Measurements from ENCODE around the gene WDFY2.

The WDFY2 gene

DNA sequence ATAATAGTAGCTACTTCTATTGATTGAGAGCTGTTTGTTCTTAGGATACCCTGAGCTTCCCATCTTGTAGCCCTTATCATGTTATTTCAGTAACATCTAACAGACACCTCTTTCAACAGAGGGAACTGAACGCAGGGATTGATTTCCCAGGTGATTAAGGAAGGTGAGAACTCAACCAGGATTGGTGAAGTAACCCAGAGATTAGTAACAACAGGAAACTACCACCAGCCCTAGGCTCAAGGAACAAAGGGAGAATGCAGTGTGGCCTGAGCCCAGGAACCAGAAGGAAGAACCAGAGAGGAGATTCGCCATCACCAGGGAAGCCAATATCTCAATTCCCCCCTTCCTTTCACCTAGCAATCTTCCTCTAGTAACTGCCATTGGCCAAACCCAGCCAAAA, 211.2 kb downstream of the WDFY2 start:
- intact Hi-C loops (cut with DNase I) = no loop called here
- no peak for DNase-seq

DNA sequence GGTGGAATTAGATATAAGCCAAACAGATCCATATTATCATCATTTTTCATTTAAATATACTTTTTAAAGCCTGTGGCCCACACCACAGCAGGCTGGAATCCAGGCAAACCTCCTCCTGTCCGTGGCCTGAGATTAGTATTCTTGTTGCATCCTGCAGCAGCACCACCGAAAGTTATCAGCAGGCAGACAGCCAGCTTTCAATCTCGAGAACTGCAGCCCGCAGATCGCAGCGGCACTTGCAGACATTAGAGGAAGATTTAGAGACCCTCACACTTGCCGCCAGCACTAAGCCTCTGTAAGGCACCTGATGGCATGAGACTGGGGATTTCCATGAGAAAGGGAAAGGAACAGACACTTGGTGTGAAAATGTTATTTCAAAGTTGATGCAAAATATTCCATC, 212.3 kb downstream of the WDFY2 start:
- intact Hi-C loops (cut with DNase I) = no loop called here
- DNase-seq = no peak

DNA sequence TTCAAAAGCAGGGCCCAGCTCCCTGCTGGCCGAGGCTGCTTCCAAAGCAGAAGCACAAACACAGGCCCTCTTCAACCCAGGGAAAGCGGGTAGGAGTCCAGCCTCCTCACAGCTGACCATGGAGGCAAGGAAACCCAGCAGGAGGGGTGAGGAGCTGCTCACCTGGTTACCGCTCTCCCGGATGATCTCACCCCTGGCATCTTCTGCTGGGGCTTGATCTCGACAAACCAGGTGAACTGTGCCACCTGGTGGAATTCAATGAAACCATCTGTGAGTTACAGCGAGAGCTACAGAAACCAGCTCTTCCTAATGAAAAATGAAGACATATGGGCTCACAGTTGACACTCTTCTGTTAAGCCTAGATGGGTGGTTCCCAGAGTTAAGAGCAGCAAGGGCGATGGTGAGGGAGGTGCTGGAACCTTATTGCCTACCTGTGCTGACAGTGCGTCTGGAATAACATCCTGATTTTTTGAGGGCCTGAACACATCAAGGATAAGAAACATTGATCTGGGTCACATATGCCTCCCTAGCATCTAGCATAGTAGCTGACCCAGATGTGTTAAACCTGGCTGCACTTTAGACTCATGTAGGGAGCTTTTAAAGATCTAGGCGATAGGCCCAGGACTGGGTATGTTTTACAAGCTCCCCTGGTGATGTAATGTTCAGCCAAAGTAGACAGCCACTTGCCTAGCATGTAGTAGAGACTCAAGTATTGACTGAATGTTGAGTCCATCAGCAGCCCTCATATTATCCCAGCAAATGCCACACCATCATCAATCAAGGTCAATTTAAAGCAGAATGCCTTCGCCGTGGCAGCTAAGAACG, 213.6 kb downstream of the WDFY2 start:
- intact Hi-C loops (cut with DNase I) = no loop called here
- peak in 35 of 42 donors; percentile 39 to 89 (median 68) for DNase-seq

DNA sequence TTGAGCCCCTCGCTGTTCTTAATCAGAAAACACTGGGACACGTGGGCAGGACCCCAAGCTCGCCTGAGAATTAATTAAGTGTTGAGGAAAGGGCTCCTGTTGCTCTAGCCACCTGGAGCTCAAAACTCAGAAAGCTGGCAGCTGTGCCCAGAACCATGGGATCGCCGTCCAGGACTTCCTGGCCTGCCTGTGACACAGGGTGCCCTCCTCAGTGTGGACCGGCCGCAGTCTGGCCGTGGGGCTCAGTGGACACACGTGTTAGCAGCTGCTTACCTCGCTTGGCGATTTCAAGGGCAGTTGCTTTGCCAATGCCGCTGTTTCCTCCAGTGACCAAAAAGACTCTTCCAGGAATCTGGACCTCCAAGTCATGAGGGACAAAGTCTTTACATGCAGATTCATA, 215.0 kb downstream of the WDFY2 start:
- intact Hi-C loops (cut with DNase I) = no loop called here
- no peak for DNase-seq

DNA sequence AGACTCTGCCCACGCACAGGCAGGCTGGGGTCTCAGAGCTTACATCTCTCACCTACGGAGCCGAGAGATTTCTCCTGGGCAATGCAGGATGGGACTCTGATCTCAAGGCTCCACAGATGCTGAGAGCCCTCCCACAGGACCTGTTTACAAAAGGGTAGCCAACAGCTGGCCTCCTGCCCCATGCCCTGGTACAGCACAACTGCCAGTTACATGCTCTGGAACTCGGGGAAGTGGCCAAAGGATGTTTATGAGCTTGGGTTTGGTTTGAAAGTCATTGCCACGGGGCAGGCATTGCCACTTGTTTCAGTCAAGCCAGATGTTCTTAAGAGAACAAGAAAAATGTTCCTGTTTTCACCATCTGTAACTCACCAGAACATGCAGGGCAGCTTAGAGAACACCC, 216.2 kb downstream of the WDFY2 start:
- peak in 1 of 42 donors; percentile 35 for DNase-seq

DNA sequence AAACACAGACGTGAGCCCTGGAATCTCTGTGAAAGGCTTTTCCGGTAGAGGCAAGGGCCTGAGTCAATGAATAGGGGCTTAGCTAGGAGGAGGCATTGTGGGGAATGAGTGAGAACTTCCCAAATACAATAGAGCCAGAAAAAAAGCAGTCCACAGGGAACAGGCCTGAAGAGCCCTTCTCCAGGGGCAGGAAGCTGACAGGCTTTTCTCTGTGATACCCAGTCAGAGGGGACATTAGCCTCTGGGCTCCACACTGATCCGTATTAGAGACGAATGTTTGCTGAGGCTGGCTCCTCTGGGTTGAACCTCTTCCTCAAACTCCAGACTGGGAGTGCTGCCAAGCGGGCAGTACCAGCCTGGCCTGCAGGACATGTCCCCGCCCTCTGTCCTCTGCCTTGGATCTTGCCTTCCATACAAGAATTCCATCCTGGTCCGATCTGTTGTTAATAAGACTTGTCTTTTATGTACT, 217.4 kb downstream of the WDFY2 start:
- intact Hi-C loops (cut with DNase I) = loop anchor here (5.0 kb wide), 2 partner anchors 219 to 349 kb away; partner anchors contain the start of genes INTS6 and WDFY2
- DNase-seq = peak; percentile 55 to 89 (median 79)

More for the DNA sequence above, 216.2 kb downstream of the WDFY2 start:
- intact Hi-C loops (cut with DNase I) = loop anchor here (5.0 kb wide), 2 partner anchors 218 to 348 kb away; partner anchors contain the start of genes INTS6 and WDFY2

DNA sequence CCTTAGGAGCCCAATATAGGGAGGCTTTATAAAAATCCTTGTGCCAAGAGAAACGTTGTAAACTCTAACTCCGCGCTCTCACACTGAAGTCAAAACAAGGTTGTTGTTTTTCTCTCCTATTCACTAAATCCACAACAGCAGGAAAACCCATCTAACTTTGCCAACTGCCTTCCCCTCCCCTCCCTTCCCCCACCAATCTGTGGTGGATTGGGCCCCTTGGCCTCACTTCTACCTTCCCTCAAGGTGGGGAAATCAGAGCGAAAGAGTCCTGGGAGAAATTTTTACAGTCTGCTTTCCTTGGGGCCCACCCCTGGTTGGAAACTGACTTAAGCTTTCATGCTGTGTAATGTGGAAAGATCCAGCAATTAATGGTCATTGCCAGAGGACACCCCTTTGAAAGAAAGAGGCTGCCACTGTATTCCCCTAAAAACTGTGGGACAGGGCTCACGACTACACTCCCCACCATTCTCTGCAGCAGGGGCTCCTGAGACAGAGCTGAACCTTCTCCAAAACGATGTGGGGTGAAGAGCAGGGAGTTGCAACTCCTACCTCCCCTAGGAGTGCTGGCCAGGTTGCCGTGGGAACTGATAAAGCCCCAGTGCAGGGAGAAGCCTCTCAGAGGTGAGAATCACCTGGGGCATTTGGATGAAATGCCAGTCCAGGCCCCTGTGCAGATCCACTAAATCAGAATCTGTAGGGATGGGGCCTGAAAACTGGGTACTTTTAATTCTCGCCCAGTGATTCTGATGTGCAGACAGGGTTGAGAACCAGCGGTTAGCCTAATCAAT, 218.6 kb downstream of the WDFY2 start:
- intact Hi-C loops (cut with DNase I) = loop anchor here (5.0 kb wide), 2 partner anchors 221 to 351 kb away; partner anchors contain the start of genes INTS6 and WDFY2

DNA sequence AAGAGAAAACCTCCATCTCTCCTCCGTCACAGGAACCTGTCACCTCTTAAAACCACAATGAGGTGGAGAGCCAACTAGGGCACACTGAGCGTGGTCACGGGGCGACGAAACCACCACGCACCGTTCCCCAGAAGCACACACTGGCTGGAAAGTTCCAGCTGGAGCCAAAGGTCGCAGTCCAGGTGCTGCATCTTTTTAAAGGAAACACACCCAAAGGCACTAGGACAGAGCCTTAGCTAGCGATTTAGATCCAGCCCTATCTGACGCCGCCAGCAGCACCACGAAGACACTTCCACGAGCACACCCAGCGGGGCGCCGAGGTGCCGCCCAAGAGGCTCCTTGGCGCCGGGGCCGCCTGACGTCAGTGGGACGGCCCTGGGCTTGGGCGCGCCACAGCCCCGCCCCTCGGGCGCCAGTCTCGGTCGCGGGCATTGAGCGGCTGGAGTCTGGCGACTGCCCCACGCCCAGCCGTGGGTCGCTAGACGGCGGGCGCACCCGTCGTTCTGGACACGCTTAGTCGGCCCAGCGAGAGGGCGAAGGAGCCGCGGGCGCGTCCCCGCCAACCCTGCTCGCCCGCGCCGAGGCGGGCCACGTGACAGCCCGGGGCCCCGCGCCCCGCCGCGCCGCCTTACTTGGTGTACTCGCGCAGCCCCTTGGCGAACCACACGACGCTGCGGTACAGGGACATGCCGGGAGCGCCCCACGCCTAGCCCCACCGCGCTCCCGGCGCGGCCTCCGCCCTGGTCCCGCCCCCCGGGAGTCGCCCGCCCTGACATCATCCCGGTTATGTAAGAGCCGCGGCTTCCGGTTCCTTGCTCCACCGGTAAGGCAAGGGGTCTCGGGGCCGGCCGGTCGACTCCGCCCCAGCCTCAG, 219.4 kb downstream of the WDFY2 start, which contains the start of gene DHRS12:
Gene DHRS12, minus strand, starts transcription at position 742 of the 873 bp plus-strand sequence. CDS start 4,504 bp downstream, outside the sequence.
- intact Hi-C loops (cut with DNase I) = loop anchor here (5.0 kb wide), 2 partner anchors 221 to 351 kb away; partner anchors contain the start of genes INTS6 and WDFY2
- DNase-seq = peak; percentile 79 to 97 (median 93)

More for the DNA sequence above, 218.6 kb downstream of the WDFY2 start:
- peak in 1 of 42 donors; percentile 28 for DNase-seq

DNA sequence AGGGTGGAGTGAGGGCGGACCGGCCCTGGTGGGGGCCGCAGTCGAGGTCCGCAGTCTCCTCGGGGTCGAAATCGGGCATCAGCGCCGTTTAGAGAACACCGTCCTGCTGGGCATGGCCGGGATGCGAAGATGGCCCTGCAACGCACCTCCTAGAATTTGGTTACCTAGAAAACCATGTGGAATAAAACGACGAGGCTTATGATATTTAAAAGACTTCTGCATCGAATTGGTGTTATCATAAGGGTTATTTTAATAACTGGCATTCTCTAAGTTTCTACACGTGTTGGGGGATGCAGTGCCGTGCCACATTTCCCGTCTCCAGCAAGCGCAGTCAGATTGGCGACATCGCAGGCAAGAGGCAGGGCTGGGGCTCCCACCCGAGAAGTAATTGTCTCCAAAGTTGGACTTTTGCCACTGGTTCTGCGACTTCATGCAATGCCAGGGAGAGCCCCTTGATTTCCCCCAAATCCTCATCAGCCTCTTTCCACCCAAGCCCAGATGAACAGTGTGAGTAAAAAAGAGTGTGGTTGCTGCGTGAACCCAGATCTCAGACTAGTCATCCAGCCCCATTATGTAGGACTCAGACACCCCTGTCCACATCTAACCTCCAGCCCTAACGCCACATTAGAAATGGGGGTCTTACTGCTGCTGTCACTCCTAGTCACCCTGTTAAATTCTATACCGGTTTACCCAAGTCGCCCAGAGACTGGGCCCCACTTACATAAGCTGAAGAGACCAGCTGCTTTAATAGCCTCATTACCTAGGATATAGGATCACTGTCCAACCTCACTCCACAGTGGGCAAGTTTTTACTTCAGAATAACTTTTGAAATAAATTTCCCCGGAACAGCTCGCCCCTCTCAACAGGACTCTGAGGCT, 220.3 kb downstream of the WDFY2 start:
- intact Hi-C loops (cut with DNase I) = loop anchor here (5.0 kb wide), 2 partner anchors 222 to 352 kb away; partner anchors contain the start of genes INTS6 and WDFY2
- DNase-seq = peak in 38 of 42 donors; percentile 26 to 79 (median 57)

DNA sequence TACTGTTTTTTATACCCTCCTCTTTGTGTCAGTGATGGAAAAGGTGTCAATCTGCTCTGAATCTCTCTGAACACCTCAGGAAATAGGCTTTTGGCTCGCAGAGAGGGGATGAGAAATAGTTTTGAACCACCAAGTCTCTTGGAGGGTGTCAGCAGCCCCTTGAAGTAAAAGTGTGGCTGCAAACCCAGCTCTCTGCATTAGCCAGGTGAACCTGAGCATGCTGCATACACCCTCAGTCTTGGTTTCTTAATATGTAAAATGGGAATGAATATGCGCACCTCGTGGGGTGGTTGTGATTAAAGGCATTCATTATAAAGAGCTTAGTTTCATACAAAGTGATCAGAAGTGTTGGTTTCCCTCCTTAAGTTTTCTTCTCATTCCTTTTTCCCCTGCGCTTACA, 221.1 kb downstream of the WDFY2 start:
- DNase-seq = no peak
- intact Hi-C loops (cut with DNase I) = no loop called here

DNA sequence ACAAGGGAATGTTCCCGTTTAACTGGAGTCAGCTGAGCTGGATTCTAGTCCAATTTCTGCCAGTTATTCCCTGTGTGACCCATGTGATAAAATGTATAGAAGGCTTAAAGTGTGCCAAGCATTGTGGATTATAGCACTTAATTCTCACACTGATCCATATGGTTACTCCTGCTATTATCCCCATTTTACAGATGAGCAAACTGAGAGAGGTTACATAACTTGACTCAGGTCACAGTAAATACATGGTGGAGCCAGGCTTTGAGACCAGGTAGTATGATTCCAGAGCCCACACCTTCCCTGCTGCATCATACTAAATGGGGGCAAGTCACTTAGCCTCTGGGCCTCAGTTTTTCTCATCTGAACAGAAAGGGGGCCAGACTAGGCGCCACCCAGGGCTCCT, 221.7 kb downstream of the WDFY2 start:
- intact Hi-C loops (cut with DNase I) = no loop called here
- no peak for DNase-seq

DNA sequence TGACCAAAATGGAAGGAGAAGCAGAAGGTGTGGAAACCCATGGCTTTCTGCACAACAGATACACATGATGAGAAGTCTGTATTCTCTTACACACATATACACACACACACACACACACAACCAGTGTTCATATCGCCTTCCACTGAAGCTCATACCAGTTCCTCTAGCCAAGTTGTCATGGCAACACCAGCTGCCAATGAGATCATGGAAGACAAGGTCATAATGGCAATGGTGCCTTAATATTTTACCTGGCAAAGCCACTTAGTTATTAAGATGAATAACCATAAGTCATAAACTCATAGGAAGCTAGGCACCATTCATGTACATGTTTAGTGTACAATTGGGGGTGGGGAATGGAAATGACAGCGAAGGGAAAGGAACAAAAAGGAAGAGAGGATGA, 222.3 kb downstream of the WDFY2 start:
- intact Hi-C loops (cut with DNase I) = no loop called here
- DNase-seq = peak in 10 of 42 donors; percentile 36 to 79 (median 50)

DNA sequence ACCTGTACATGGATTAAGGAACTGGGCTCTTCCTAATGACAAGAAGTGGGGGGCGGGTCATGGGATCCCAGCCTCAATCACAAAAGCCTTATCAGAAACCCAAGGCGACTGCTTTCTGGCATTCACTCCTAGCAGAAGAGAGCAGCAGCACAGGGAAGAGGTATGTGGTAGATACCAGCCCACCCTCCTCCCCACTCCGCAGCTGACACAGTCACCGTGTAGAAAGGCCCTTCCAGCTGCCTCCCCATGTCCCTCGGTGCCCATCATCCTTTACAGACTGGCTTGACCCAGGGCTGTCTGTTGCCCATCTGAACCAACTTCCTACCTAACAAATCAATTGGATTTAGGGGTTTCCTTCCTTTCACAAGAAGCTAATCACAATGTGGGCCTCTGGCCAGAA, 222.8 kb downstream of the WDFY2 start:
- no peak for DNase-seq
- intact Hi-C loops (cut with DNase I) = no loop called here

DNA sequence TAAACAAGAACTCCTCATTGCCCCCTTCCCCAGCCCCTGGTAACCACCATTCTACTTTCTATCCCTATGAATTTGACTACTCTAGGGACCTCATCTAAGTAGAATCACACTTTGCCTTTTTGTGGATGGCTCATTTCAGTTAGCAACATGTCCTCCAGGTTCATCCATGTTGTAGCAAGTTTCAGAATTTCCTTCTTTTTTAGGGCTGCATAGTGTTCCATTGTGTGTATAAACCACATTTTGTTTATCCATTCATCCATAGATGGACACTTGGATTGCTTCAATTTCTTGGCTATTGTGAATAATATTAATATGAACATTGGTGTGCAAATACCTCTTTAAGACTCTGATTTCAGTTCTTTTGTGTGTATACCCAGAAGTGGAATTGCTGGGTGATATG, 224.5 kb downstream of the WDFY2 start:
- intact Hi-C loops (cut with DNase I) = no loop called here
- DNase-seq = no peak

DNA sequence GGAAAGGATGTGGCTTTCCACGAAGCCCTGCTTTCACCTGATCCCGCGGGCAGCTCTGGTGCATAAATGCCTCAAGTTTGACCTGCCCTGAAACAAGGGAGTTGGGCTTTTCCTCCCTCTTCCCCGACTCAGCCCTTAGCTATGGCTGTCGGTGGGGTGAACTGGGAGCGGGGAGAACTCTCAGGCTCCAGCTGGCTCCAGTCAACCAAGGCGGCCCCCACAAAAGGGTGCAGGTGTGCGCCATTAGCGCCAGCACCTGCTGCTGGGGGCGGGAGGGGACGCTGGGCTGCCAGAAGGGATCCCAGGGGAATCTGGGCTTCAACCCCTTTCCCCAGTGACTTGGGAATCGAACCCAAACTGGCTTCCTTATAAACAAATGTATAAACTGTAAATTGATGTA, 226.8 kb downstream of the WDFY2 start:
- intact Hi-C loops (cut with DNase I) = loop anchor here (10.0 kb wide), 1 partner anchor 324 kb away; no protein-coding TSS in a partner anchor
- DNase-seq = no peak

DNA sequence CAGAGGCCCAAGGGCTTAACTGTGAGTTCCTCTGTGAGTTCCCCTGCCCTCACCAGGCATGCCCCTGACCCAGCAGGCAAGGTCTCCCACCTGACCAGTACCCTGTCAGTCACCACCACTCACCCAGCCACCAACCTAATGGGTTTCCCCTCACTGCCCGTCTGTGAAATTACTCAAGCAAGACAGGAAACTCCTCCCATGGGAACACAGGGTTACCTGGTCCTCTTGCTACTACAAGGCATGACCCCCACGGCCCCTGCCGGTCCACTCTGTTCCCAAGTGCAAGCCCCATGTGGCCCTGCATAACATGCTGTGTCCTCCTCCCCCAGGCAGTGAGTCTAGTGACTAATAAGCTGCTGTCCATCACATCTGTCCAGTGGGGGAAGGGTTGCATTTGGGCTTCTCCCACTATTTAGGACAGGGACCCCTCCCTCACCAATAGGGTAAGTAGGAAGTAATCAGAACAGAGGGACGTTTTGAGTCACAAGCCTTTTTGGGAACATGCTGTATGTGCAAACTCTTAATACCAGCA, 227.7 kb downstream of the WDFY2 start:
- DNase-seq = no peak
- intact Hi-C loops (cut with DNase I) = loop anchor here (10.0 kb wide), 1 partner anchor 323 kb away; no protein-coding TSS in a partner anchor

DNA sequence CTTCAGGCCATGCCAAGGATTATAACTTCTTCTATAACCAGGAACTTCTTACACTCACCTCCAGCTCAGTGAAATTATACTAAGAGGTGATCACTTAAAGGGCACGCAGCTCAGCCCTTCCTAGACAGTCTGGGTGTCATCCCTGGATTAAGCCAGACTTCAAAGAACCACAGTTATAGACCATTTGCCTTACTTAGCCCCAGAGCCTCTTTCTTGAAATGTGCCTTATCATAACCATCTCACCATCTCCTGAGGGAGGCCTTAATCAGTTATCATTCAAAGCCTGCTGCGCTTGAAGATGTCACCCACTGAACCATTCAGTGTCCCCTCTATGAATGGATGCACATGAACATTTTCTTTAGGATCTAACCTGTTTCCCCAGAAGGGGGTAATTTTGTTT, 229.8 kb downstream of the WDFY2 start:
- intact Hi-C loops (cut with DNase I) = loop anchor here (10.0 kb wide), 1 partner anchor 321 kb away; no protein-coding TSS in a partner anchor
- no peak for DNase-seq
